ENCODE results near the gene WFDC8.

DNA sequence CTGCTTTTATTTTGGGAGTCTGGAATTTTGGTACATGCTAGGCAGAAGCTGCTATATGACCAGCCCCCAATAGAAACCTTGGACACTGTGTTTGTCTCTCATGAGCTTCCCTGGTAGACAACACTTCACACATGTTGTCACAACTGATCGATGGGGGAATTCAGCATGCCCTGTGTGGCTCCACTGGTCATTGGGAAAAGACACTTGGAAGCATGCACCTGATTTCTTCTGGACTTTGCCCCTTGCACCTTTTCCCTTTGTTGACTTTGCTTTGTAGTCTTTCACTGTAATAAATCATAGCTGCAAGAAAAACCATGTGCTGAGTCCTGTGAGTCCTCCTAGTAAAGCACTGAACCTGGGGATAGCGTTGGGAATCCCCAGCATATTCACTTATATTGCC, 42.5 kb upstream of the WFDC8 start:
- TF ChIP-seq, protein P1, sequence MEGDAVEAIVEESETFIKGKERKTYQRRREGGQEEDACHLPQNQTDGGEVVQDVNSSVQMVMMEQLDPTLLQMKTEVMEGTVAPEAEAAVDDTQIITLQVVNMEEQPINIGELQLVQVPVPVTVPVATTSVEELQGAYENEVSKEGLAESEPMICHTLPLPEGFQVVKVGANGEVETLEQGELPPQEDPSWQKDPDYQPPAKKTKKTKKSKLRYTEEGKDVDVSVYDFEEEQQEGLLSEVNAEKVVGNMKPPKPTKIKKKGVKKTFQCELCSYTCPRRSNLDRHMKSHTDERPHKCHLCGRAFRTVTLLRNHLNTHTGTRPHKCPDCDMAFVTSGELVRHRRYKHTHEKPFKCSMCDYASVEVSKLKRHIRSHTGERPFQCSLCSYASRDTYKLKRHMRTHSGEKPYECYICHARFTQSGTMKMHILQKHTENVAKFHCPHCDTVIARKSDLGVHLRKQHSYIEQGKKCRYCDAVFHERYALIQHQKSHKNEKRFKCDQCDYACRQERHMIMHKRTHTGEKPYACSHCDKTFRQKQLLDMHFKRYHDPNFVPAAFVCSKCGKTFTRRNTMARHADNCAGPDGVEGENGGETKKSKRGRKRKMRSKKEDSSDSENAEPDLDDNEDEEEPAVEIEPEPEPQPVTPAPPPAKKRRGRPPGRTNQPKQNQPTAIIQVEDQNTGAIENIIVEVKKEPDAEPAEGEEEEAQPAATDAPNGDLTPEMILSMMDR (IDR thresholded peaks at IDR 0.05) = no peak
- TF ChIP-seq POLR2A (IDR thresholded peaks at IDR 0.05) (no peak), EP300 (IDR thresholded peaks at IDR 0.05) (no peak)

Data from ovary (tissue), 3 donors.